LNCaP clone FGC (cell line): ENCODE results near the gene XPNPEP3.
"Not testable (repeated sequence)": the region's sequence is repeated elsewhere in the genome, so short reads cannot be mapped to it uniquely, and the experiment has no call there.

Source experiments
- DNase-seq: peaks from one replicate; pipeline ENCODE4 v3.0.0-alpha.2; 2011; ENCODE audit warnings: low read depth
- H3K4me3 ChIP-seq: 2 replicates; pipeline ENCODE4 v1.5.1; 2011; ENCODE audit warnings: mild to moderate bottlenecking, low read depth, low read length, control low read depth
- TF ChIP-seq, protein P1 (sequence below): IDR thresholded peaks from 2 replicates; pipeline ENCODE4 v1.5.1; 2012; ENCODE audit warnings: mild to moderate bottlenecking; ENCODE audit not compliant: control insufficient read depth, insufficient read depth; ENCODE audit errors: extremely low read depth

Gene XPNPEP3

DNA sequence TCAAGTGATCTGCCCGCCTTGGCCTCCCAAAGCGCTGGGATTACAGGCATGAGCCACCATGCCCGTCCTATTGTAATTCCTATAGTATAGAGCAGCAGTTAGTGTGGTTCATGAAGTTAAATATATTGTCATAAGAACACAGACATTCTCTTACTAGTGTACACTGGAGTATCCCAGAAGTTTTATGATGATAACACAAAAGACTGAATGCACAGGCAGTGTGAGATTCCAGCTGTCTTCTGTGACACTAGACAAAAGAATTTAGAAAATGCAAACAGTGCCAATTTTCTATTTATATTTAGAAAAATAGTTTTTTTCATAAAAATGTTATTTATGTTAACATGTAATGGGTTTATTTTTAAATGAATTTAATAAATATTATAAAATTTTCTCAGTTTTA, 54.8 kb downstream of the XPNPEP3 start:
- TF ChIP-seq, protein P1, sequence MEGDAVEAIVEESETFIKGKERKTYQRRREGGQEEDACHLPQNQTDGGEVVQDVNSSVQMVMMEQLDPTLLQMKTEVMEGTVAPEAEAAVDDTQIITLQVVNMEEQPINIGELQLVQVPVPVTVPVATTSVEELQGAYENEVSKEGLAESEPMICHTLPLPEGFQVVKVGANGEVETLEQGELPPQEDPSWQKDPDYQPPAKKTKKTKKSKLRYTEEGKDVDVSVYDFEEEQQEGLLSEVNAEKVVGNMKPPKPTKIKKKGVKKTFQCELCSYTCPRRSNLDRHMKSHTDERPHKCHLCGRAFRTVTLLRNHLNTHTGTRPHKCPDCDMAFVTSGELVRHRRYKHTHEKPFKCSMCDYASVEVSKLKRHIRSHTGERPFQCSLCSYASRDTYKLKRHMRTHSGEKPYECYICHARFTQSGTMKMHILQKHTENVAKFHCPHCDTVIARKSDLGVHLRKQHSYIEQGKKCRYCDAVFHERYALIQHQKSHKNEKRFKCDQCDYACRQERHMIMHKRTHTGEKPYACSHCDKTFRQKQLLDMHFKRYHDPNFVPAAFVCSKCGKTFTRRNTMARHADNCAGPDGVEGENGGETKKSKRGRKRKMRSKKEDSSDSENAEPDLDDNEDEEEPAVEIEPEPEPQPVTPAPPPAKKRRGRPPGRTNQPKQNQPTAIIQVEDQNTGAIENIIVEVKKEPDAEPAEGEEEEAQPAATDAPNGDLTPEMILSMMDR: no peak
- no peak for DNase-seq
- H3K4me3 ChIP-seq: no peak overlapping the region

GRCh38 chr22:40912987-40913386, 56.0 kb downstream of the XPNPEP3 start:
- H3K4me3 ChIP-seq, DNase-seq: not testable (repeated sequence)

GRCh38 chr22:40919446-40919845, 62.5 kb downstream of the XPNPEP3 start:
- TF ChIP-seq, protein P1: no peak
- no peak for DNase-seq
- no peak overlapping the region for H3K4me3 ChIP-seq

- no peak overlapping the region for H3K4me3 ChIP-seq
- TF ChIP-seq, protein P1: no peak
- DNase-seq: no peak
Measured at GRCh38 chr22:40920526-40920925, 63.6 kb downstream of the XPNPEP3 start.

- peak; percentile 31 for DNase-seq
- TF ChIP-seq, protein P1: peak; percentile 64
Measured at GRCh38 chr22:40922484-40923303, 65.7 kb downstream of the XPNPEP3 start.

DNA sequence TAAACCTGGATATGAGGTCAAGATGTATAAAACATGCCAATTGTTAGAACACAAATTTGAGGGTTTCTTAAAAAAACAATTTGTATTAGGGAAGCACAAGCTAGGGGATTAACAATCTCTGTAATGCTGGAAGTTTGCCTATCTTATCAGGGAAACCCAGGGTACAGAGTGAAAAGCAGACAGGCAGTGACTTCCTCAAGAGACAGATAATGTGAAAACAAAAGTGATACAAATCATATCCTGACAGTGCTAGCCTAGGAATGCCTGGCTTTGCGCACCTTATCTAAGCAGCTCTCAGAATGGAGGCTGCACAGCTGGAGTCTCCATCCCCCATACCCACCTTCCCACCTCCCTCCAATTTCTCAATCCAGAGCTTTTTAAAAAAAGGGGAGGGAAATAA, 71.7 kb downstream of the XPNPEP3 start:
- TF ChIP-seq, protein P1: no peak
- no peak for DNase-seq
- no peak overlapping the region for H3K4me3 ChIP-seq

More at GRCh38 chr22:40922484-40923303, 65.7 kb downstream of the XPNPEP3 start:
- H3K4me3 ChIP-seq: no peak overlapping the region

GRCh38 chr22:40932396-40932795, 75.4 kb downstream of the XPNPEP3 start:
- TF ChIP-seq, protein P1: no peak
- no peak for DNase-seq
- H3K4me3 ChIP-seq: no peak overlapping the region
